ENCODE results near the gene TSPAN12. TPM values are rescaled to one million over a fixed set of nuclear protein-coding genes. Genes with fewer than 3 reads are reported as not detected.
"Not testable (repeated sequence)": the region's sequence is repeated elsewhere in the genome, so short reads cannot be mapped to it uniquely, and the experiment has no call there.

The TSPAN12 gene
- total RNA-seq, 1 experiment from 2014 or later, result not detected

DNA sequence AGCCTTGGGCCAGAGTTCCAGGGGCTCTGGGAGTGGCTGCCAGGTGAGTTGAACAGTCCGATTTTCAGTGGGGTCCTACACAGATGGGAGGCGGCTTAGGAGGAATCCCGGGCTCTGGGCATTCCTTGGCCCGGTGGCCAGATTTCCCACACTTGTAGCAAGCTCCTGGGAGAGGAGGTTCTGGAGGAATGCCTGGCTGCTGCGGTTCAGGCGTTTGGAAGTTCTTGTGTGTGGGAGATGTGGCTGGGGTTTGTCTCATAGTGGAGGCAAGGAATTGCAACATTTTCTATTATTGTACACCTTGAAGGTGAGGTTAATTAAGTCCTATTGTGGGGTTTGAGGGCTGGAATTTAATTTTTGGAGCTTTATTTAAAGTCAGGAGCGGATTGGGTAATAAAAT lies 77.5 kb downstream of the TSPAN12 start:
- not testable (repeated sequence) for DNase-seq; H3K4me1 ChIP-seq (ENCODE audit: low read length); H3K4me2 ChIP-seq (ENCODE audit: low read depth, low read length, poor library complexity, severe bottlenecking); H3K4me3 ChIP-seq (ENCODE audit: low read length); H2AFZ ChIP-seq (ENCODE audit: low read length); H4K20me1 ChIP-seq (ENCODE audit: insufficient read depth, low read depth, low read length); H3K9me3 ChIP-seq (ENCODE audit: low read length); H3K36me3 ChIP-seq (ENCODE audit: insufficient read depth, low read length); H3K27me3 ChIP-seq (ENCODE audit: low read length); H3K9ac ChIP-seq (ENCODE audit: low read length); H3K27ac ChIP-seq (ENCODE audit: low read length); H3K79me2 ChIP-seq (ENCODE audit: low read length); H3K9me2 ChIP-seq (replicated peaks; ENCODE audit: insufficient read depth, low read length)

DNA sequence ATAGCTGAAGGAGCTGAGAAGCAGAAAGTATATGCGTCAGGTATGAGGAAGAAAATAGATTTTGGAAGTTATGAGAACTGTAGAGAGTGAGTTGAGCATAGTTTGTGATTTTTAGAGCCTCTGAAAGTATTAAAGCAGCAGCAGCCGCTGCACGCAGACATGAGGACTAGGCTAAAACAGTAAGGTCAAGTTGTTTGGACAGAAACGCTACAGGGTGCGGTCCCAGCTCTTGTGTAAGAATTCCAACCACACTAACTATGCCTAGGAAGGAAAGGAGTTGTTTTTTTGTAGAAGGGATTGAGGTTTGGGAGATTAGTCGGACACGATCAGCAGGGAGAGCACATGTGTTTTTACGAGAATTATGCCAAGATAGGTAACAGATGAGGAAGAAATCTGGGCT lies 78.9 kb downstream of the TSPAN12 start:
- H3K36me3 ChIP-seq (ENCODE audit: insufficient read depth, low read length); H2AFZ ChIP-seq (ENCODE audit: low read length); H3K4me2 ChIP-seq (ENCODE audit: low read depth, low read length, poor library complexity, severe bottlenecking); H3K27ac ChIP-seq (ENCODE audit: low read length); DNase-seq; H4K20me1 ChIP-seq (ENCODE audit: insufficient read depth, low read depth, low read length); H3K9me3 ChIP-seq (ENCODE audit: low read length); H3K9ac ChIP-seq (ENCODE audit: low read length); H3K79me2 ChIP-seq (ENCODE audit: low read length); H3K27me3 ChIP-seq (ENCODE audit: low read length); H3K9me2 ChIP-seq (replicated peaks; ENCODE audit: insufficient read depth, low read length); H3K4me1 ChIP-seq (ENCODE audit: low read length); H3K4me3 ChIP-seq (ENCODE audit: low read length): not testable (repeated sequence)

DNA sequence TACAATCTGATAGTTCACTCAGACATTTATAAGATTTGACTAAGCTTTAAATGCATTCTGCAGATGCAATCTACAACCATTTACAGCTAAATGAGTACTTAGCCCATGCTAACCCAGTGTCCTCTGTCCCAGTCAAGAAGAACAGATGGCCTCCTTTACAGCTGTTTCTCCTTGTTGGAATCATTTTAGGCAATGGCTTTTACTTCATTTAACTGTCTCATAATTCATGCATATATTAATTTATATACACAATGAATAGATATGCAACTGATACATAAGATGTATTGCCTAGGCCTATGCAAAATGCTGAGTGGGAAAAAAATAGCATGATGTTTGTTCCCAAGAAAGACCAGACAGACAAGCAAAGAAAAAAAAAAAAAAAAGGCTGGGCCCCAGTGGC lies 82.2 kb downstream of the TSPAN12 start:
- no peaks in the 10 kb centered on the region for H3K27me3 ChIP-seq (ENCODE audit: low read length)
- H4K20me1 ChIP-seq (ENCODE audit: insufficient read depth, low read depth, low read length), result no peaks in the 10 kb centered on the region
- no peaks in the 10 kb centered on the region for H3K4me1 ChIP-seq (ENCODE audit: low read length)
- no peaks in the 10 kb centered on the region for H3K79me2 ChIP-seq (ENCODE audit: low read length)
- H3K9me3 ChIP-seq (ENCODE audit: low read length), result no peaks in the 10 kb centered on the region
- DNase-seq, result no peak
- no peak overlapping the region for H3K27ac ChIP-seq (ENCODE audit: low read length)
- H3K4me2 ChIP-seq (ENCODE audit: low read depth, low read length, poor library complexity, severe bottlenecking), result no peak overlapping the region
- no peak overlapping the region for H3K9ac ChIP-seq (ENCODE audit: low read length)
- H3K36me3 ChIP-seq (ENCODE audit: insufficient read depth, low read length), result no peaks in the 10 kb centered on the region
- no peak overlapping the region for H2AFZ ChIP-seq (ENCODE audit: low read length)
- no peaks in the 10 kb centered on the region for H3K9me2 ChIP-seq (replicated peaks; ENCODE audit: insufficient read depth, low read length)
- no peak overlapping the region for H3K4me3 ChIP-seq (ENCODE audit: low read length)

DNA sequence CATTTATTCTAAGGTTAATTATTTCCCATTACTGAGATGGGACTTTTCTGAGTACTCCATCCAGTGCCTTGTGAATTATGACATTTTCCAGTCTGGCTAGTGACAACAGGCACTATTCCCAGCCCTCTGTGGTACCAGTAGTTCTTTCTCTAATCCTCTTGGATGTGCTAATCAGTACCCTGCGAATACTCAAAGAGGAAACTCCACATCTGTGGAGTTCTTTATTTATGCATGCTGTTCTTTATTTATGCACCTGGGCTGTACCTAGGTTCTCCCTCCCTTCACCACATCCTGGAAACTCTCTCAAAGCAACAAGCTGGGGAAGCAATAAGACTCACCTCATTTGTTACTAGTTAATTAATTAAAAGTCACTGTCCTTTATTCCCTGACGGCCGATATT lies 83.5 kb downstream of the TSPAN12 start:
- no peaks in the 10 kb centered on the region for H3K27me3 ChIP-seq (ENCODE audit: low read length)
- no peak overlapping the region for H3K9ac ChIP-seq (ENCODE audit: low read length)
- no peak overlapping the region for H3K4me2 ChIP-seq (ENCODE audit: low read depth, low read length, poor library complexity, severe bottlenecking)
- H3K4me1 ChIP-seq (ENCODE audit: low read length), result no peaks in the 10 kb centered on the region
- no peaks in the 10 kb centered on the region for H4K20me1 ChIP-seq (ENCODE audit: insufficient read depth, low read depth, low read length)
- H2AFZ ChIP-seq (ENCODE audit: low read length), result no peak overlapping the region
- no peak for DNase-seq
- H3K36me3 ChIP-seq (ENCODE audit: insufficient read depth, low read length), result no peaks in the 10 kb centered on the region
- no peaks in the 10 kb centered on the region for H3K79me2 ChIP-seq (ENCODE audit: low read length)
- no peaks in the 10 kb centered on the region for H3K9me3 ChIP-seq (ENCODE audit: low read length)
- no peak overlapping the region for H3K27ac ChIP-seq (ENCODE audit: low read length)
- no peak overlapping the region for H3K4me3 ChIP-seq (ENCODE audit: low read length)
- no peaks in the 10 kb centered on the region for H3K9me2 ChIP-seq (replicated peaks; ENCODE audit: insufficient read depth, low read length)

DNA sequence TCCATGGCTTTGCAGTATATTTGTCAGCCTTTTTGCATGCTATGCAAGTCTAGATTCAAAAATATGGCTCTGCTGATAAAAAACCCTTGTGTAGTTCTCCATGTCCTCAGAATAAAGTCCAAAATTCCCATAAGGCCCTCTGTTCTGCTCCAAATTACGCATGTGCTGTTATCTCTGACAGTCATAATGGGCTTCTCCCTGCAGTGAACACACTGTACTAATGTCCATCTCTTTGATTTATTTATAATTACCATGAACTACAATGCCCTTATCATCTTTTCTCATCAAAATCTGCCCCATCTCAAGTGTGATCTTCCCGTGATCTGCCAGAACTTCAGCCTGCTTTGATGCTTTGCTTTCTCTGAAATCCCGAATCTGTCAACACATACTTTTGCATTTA lies 87.7 kb downstream of the TSPAN12 start:
- Histone ChIP-seq H4K20me1 (ENCODE audit: insufficient read depth, low read depth, low read length) (no peaks in the 10 kb centered on the region), H3K4me1 (ENCODE audit: low read length) (no peaks in the 10 kb centered on the region), H3K9me2 (replicated peaks; ENCODE audit: insufficient read depth, low read length) (0 out of 2 replicates have a peak, but pooled peaks cover 4% of the 10 kb centered on the region), H3K4me2 (ENCODE audit: low read depth, low read length, poor library complexity, severe bottlenecking) (no peak overlapping the region), H3K9ac (ENCODE audit: low read length) (no peak overlapping the region), H3K9me3 (ENCODE audit: low read length) (no peaks in the 10 kb centered on the region), H3K27ac (ENCODE audit: low read length) (no peak overlapping the region), H3K27me3 (ENCODE audit: low read length) (no peaks in the 10 kb centered on the region), H3K36me3 (ENCODE audit: insufficient read depth, low read length) (no peaks in the 10 kb centered on the region), H3K79me2 (ENCODE audit: low read length) (no peaks in the 10 kb centered on the region), H3K4me3 (ENCODE audit: low read length) (no peak overlapping the region), H2AFZ (ENCODE audit: low read length) (no peak overlapping the region)
- DNase-seq, result no peak

DNA sequence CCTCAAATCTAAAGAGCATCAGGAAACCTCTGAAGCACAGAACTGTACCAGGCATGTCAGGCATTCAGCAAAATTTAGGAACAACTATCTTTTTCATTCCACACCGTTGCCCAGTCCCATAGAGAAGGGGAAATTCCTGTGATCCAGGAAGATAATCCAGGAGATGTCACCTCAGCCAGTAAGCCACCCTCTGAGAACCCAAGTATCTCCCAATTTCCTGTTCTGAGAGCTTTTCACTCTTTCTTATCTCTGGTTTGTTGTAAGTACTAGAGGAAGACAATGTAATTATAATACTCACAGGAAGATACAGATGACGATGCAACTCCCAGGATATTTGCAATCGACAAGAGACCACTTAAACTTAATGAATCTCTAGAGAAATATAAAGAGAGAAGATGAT lies 97.1 kb downstream of the TSPAN12 start:
- Histone ChIP-seq H3K27me3 (ENCODE audit: low read length) (no peaks in the 10 kb centered on the region), H3K4me2 (ENCODE audit: low read depth, low read length, poor library complexity, severe bottlenecking) (no peak overlapping the region), H3K79me2 (ENCODE audit: low read length) (no peaks in the 10 kb centered on the region), H3K9ac (ENCODE audit: low read length) (no peak overlapping the region), H4K20me1 (ENCODE audit: insufficient read depth, low read depth, low read length) (no peaks in the 10 kb centered on the region), H3K9me2 (replicated peaks; ENCODE audit: insufficient read depth, low read length) (no peaks in the 10 kb centered on the region), H3K4me3 (ENCODE audit: low read length) (no peak overlapping the region), H3K4me1 (ENCODE audit: low read length) (no peaks in the 10 kb centered on the region), H3K9me3 (ENCODE audit: low read length) (no peaks in the 10 kb centered on the region), H3K36me3 (ENCODE audit: insufficient read depth, low read length) (no peaks in the 10 kb centered on the region), H3K27ac (ENCODE audit: low read length) (no peak overlapping the region), H2AFZ (ENCODE audit: low read length) (no peak overlapping the region)
- DNase-seq, result no peak

DNA sequence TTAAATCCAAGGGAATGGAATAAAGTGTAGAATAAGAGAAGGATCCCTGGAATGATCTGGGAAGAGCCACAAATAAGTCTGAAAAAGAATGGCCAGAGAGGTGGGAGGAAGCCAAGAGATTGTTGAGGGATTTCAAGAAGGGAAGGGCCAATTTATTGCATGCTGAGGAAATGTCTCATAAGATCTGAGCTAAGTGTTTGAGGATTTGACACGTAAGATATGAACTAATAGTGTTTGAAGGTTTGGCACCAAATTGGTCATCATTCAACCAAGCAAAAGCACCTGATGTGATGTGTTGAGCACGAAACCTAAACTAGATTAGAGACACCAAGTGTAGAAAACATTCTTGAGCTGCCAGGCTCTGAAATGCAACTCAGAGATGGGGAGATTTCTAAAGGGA lies 97.9 kb downstream of the TSPAN12 start:
- Histone ChIP-seq H3K4me1 (ENCODE audit: low read length) (no peaks in the 10 kb centered on the region), H3K27ac (ENCODE audit: low read length) (no peak overlapping the region), H3K4me3 (ENCODE audit: low read length) (no peak overlapping the region), H4K20me1 (ENCODE audit: insufficient read depth, low read depth, low read length) (no peaks in the 10 kb centered on the region), H3K79me2 (ENCODE audit: low read length) (no peaks in the 10 kb centered on the region), H3K9ac (ENCODE audit: low read length) (no peak overlapping the region), H3K9me2 (replicated peaks; ENCODE audit: insufficient read depth, low read length) (no peaks in the 10 kb centered on the region), H2AFZ (ENCODE audit: low read length) (no peak overlapping the region), H3K4me2 (ENCODE audit: low read depth, low read length, poor library complexity, severe bottlenecking) (no peak overlapping the region), H3K27me3 (ENCODE audit: low read length) (no peaks in the 10 kb centered on the region), H3K36me3 (ENCODE audit: insufficient read depth, low read length) (no peaks in the 10 kb centered on the region), H3K9me3 (ENCODE audit: low read length) (no peaks in the 10 kb centered on the region)
- no peak for DNase-seq

DNA sequence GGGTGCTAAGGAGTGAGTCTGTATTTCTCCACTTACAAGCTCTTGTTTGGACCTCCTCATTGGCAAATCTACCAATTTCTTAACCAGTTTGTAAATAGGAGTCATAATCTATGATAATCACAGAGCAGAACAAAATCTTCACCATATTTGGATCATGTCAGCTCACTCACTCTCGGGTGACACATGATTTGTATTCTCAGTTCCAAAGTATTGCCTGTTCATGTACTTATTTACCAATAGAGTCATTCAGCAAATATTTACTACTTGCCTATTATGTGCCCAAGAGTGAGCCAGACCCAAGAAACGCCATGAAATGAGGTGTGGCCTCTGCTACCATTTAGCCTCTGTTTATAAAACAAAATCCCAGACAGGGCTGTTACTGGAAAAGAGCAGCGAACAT lies 114.8 kb downstream of the TSPAN12 start:
- Histone ChIP-seq H3K4me1 (ENCODE audit: low read length) (no peaks in the 10 kb centered on the region), H3K4me3 (ENCODE audit: low read length) (no peak overlapping the region), H4K20me1 (ENCODE audit: insufficient read depth, low read depth, low read length) (no peaks in the 10 kb centered on the region), H3K9me3 (ENCODE audit: low read length) (no peaks in the 10 kb centered on the region), H2AFZ (ENCODE audit: low read length) (no peak overlapping the region), H3K79me2 (ENCODE audit: low read length) (no peaks in the 10 kb centered on the region), H3K9ac (ENCODE audit: low read length) (no peak overlapping the region), H3K27ac (ENCODE audit: low read length) (no peak overlapping the region), H3K9me2 (replicated peaks; ENCODE audit: insufficient read depth, low read length) (no peaks in the 10 kb centered on the region), H3K36me3 (ENCODE audit: insufficient read depth, low read length) (no peaks in the 10 kb centered on the region), H3K27me3 (ENCODE audit: low read length) (no peaks in the 10 kb centered on the region), H3K4me2 (ENCODE audit: low read depth, low read length, poor library complexity, severe bottlenecking) (no peak overlapping the region)
- DNase-seq, result no peak

DNA sequence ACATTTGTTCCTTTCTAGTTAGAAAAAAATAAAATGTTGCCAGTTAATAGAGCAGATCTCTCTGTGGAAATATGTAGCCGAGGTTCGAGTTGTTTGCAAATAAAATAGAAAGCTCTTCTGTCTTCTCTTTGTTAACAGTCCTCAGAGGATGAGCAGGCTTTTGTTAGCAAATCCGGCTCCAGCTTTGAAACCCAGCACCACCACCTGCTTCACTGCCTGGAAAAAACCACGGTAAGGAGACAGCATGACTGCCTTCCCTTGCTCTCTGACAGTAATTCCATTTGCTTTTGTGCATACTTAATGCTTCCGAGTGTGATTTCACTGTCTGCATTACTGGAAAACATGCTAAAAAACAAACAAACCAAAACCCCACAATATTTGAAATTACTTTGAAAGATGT lies 115.6 kb downstream of the TSPAN12 start:
- Histone ChIP-seq H3K4me3 (ENCODE audit: low read length) (no peak overlapping the region), H2AFZ (ENCODE audit: low read length) (no peak overlapping the region), H3K9me2 (replicated peaks; ENCODE audit: insufficient read depth, low read length) (no peaks in the 10 kb centered on the region), H3K27me3 (ENCODE audit: low read length) (no peaks in the 10 kb centered on the region), H3K36me3 (ENCODE audit: insufficient read depth, low read length) (no peaks in the 10 kb centered on the region), H3K4me2 (ENCODE audit: low read depth, low read length, poor library complexity, severe bottlenecking) (no peak overlapping the region), H3K4me1 (ENCODE audit: low read length) (no peaks in the 10 kb centered on the region), H3K79me2 (ENCODE audit: low read length) (no peaks in the 10 kb centered on the region), H3K9ac (ENCODE audit: low read length) (no peak overlapping the region), H4K20me1 (ENCODE audit: insufficient read depth, low read depth, low read length) (no peaks in the 10 kb centered on the region), H3K9me3 (ENCODE audit: low read length) (no peaks in the 10 kb centered on the region), H3K27ac (ENCODE audit: low read length) (no peak overlapping the region)
- DNase-seq, result no peak

Measured in Karpas-422 (cell line).